Activated CD8-positive, alpha-beta T cell treated with anti-CD3 and anti-CD28 coated beads for 36 hours (primary cell): Measurements from ENCODE around the gene TXNDC2. TPM values are rescaled to one million over a fixed set of nuclear protein-coding genes. Genes with fewer than 3 reads are reported as not detected.
"Not testable (repeated sequence)": the region's sequence is repeated elsewhere in the genome, so short reads cannot be mapped to it uniquely, and the experiment has no call there.

ENCODE experiments used
- ATAC-seq: fragments of 200-7000 bp; cut with Tn5 transposase; one replicate; pipeline ENCODE4 v1.10.0; 2021; ENCODE audit warnings: mild to moderate bottlenecking, moderate library complexity
- CTCF ChIA-PET: fragments of 350-600 bp; sonication (Branson Sonifier 250); formaldehyde crosslinking; loops from one replicate; lab custom pipeline; 2021; ENCODE audit warnings: antibody characterized with exemption; lab: Charles Lee
- POLR2A ChIA-PET: fragments of 350-600 bp; sonication (Branson Sonifier 250); formaldehyde crosslinking; loops from one replicate; lab custom pipeline; 2021; ENCODE audit warnings: antibody characterized with exemption; lab: Charles Lee
- DNase-seq: peaks from one replicate; pipeline ENCODE4 v3.0.0-alpha.2; 2020
- H3K27ac Mint-ChIP-seq: one replicate; pipeline ENCODE4 v1.8.0; 2021; ENCODE audit warnings: mild to moderate bottlenecking, mixed read lengths
- H3K27me3 Mint-ChIP-seq: one replicate; pipeline ENCODE4 v1.8.0; 2021; ENCODE audit warnings: mixed read lengths
- H3K36me3 Mint-ChIP-seq: one replicate; pipeline ENCODE4 v1.8.0; 2021; ENCODE audit warnings: low read depth, mixed read lengths
- H3K4me1 Mint-ChIP-seq: one replicate; pipeline ENCODE4 v1.8.0; 2021; ENCODE audit warnings: low read depth, mixed read lengths
- H3K4me3 Mint-ChIP-seq: one replicate; pipeline ENCODE4 v1.8.0; 2021; ENCODE audit warnings: mild to moderate bottlenecking, moderate library complexity, mixed read lengths
- H3K9me3 Mint-ChIP-seq: one replicate; pipeline ENCODE4 v1.8.0; 2021; ENCODE audit warnings: mixed read lengths
- intact Hi-C: fragments of 100-400 bp; cut with micrococcal nuclease; formaldehyde crosslinking; loops from one replicate; pipeline ENCODE4 v1.10.0; 2022
- total RNA-seq, 2 experiments: library from RNA; stranded (reverse); gene quantifications; one replicate each; pipeline ENCODE4 v1.2.3, GENCODE V29; 2021
- TF ChIP-seq, protein P1 (sequence below): fragments of 200-600 bp; IDR thresholded peaks from one replicate; pipeline ENCODE4 v1.8.0; 2022; ENCODE audit warnings: antibody characterized with exemption, mild to moderate bottlenecking

The TXNDC2 gene
- total RNA-seq, 2 experiments from 2014 or later, result not detected

GRCh38 chr18:9854801-9855676 is 30.7 kb upstream of the TXNDC2 start:
- POLR2A ChIA-PET, result no interaction called here
- peaks cover 8% of the 10 kb centered on the region for H3K27me3 Mint-ChIP-seq
- intact Hi-C loops, result no loop called here
- no peak for ATAC-seq
- no peak for DNase-seq
- H3K4me3 Mint-ChIP-seq, result no peak overlapping the region
- TF ChIP-seq, protein P1, sequence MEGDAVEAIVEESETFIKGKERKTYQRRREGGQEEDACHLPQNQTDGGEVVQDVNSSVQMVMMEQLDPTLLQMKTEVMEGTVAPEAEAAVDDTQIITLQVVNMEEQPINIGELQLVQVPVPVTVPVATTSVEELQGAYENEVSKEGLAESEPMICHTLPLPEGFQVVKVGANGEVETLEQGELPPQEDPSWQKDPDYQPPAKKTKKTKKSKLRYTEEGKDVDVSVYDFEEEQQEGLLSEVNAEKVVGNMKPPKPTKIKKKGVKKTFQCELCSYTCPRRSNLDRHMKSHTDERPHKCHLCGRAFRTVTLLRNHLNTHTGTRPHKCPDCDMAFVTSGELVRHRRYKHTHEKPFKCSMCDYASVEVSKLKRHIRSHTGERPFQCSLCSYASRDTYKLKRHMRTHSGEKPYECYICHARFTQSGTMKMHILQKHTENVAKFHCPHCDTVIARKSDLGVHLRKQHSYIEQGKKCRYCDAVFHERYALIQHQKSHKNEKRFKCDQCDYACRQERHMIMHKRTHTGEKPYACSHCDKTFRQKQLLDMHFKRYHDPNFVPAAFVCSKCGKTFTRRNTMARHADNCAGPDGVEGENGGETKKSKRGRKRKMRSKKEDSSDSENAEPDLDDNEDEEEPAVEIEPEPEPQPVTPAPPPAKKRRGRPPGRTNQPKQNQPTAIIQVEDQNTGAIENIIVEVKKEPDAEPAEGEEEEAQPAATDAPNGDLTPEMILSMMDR, result no peak
- H3K9me3 Mint-ChIP-seq, result no peaks in the 10 kb centered on the region
- H3K27ac Mint-ChIP-seq, result no peak overlapping the region
- CTCF ChIA-PET, result no interaction called here
- no peaks in the 10 kb centered on the region for H3K4me1 Mint-ChIP-seq
- H3K36me3 Mint-ChIP-seq, result no peaks in the 10 kb centered on the region

DNA sequence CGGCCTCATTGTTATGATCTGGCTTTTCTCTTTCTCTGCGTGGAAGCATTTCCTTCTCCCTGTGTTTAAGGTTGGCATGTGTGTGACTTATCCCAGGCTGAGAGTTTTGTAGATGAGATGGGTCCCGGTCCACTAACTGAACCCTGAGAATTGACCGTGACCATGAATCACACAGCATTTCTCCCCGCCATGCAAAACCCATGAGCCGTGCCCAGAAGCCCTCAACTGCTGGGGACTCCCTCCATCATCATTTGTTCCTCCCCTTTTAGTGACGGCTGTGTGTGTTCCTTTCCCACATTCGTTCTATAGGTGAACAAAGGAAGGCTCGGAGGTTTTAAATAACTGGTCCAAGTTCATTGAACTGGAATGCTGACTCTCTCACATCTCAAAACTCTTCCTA is 30.1 kb upstream of the TXNDC2 start:
- POLR2A ChIA-PET, result no interaction called here
- intact Hi-C loops, result no loop called here
- TF ChIP-seq, protein P1, result no peak
- Mint-ChIP-seq H3K4me1 (no peaks in the 10 kb centered on the region), H3K36me3 (no peaks in the 10 kb centered on the region), H3K27ac (no peak overlapping the region), H3K27me3 (peaks cover 8% of the 10 kb centered on the region), H3K4me3 (no peak overlapping the region), H3K9me3 (no peaks in the 10 kb centered on the region)
- CTCF ChIA-PET, result no interaction called here
- DNase-seq, result no peak
- ATAC-seq, result no peak

- intact Hi-C loops, result no loop called here
- H3K36me3 Mint-ChIP-seq, result no peaks in the 10 kb centered on the region
- no peak overlapping the region for H3K4me3 Mint-ChIP-seq
- H3K9me3 Mint-ChIP-seq, result no peaks in the 10 kb centered on the region
- CTCF ChIA-PET, result no interaction called here
- no peak for DNase-seq
- H3K27ac Mint-ChIP-seq, result no peak overlapping the region
- H3K4me1 Mint-ChIP-seq, result no peaks in the 10 kb centered on the region
- TF ChIP-seq, protein P1, result no peak
- ATAC-seq, result no peak
- POLR2A ChIA-PET, result no interaction called here
- H3K27me3 Mint-ChIP-seq, result peaks cover 8% of the 10 kb centered on the region
Measured at GRCh38 chr18:9856092-9856491, 29.7 kb upstream of the TXNDC2 start.

DNA sequence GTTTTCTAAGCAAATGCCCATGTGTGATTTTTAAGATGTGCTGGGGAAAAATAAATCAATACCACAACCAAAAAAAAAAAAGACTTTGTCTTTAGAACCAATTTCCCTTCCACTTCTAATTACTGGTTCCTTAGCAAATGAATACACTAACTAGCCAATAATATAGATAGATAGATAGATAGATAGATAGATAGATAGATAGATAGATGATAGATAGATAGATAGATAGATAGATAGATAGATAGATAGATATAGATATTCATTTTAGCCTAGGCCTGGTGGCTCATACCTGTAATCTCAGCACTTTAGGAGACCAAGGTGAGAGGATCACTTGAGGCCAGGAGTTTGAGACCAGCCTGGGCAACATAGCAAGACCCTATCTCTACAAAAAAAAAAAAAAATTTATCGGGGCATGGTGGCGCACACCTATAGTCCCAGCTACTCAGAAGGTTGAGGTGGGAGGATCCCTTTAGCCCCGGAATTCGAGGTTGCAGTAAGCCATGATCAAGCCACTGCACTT is 28.2 kb upstream of the TXNDC2 start:
- H3K9me3 Mint-ChIP-seq, intact Hi-C loops, H3K4me3 Mint-ChIP-seq, H3K27me3 Mint-ChIP-seq, POLR2A ChIA-PET, H3K36me3 Mint-ChIP-seq, ATAC-seq, DNase-seq, CTCF ChIA-PET, H3K4me1 Mint-ChIP-seq, H3K27ac Mint-ChIP-seq: not testable (repeated sequence)

GRCh38 chr18:9858642-9859041 is 27.1 kb upstream of the TXNDC2 start:
- DNase-seq (no peak), ATAC-seq (no peak)
- Mint-ChIP-seq H3K4me3 (no peak overlapping the region), H3K27ac (no peak overlapping the region), H3K27me3 (peaks cover 8% of the 10 kb centered on the region), H3K4me1 (peaks cover 8% of the 10 kb centered on the region), H3K36me3 (no peaks in the 10 kb centered on the region), H3K9me3 (no peaks in the 10 kb centered on the region)
- intact Hi-C loops, result no loop called here
- TF ChIP-seq, protein P1, result no peak
- POLR2A ChIA-PET, result no interaction called here
- CTCF ChIA-PET, result no interaction called here
